Measurements from ENCODE around the gene ADCY5.

- TF ChIP-seq REST (IDR thresholded peaks at IDR 0.05; ENCODE audit: insufficient read depth in 1 of 2, low read depth in 2 of 2, low read length in 2 of 2) (no peak), POLR2AphosphoS5 (IDR thresholded peaks at IDR 0.05; ENCODE audit: low read depth, low read length) (no peak), TAF1 (IDR thresholded peaks at IDR 0.05; ENCODE audit: borderline replicate concordance, insufficient read depth, low read length) (no peak), FOXP2 (optimal IDR thresholded peaks at IDR 0.05; ENCODE audit: borderline replicate concordance, extremely low read depth, extremely low read length, insufficient read depth) (no peak)
These were observed 76.8 kb downstream of the ADCY5 start for GRCh38 chr3:123371859-123372685.

Data from PFSK-1 (cell line).